SHP77 (cell line): ENCODE data around the gene ZC3H15.
A peak's percentile ranks its signal among the peaks of the same experiment; 100 is the strongest.
"Not testable (repeated sequence)": the region's sequence is repeated elsewhere in the genome, so short reads cannot be mapped to it uniquely, and the experiment has no call there.

Experiments used
- DNase-seq, 2 experiments: peaks; one replicate each; lab custom pipeline; 2025; lab: John Stamatoyannopoulos, UW

ZC3H15 gene

DNA sequence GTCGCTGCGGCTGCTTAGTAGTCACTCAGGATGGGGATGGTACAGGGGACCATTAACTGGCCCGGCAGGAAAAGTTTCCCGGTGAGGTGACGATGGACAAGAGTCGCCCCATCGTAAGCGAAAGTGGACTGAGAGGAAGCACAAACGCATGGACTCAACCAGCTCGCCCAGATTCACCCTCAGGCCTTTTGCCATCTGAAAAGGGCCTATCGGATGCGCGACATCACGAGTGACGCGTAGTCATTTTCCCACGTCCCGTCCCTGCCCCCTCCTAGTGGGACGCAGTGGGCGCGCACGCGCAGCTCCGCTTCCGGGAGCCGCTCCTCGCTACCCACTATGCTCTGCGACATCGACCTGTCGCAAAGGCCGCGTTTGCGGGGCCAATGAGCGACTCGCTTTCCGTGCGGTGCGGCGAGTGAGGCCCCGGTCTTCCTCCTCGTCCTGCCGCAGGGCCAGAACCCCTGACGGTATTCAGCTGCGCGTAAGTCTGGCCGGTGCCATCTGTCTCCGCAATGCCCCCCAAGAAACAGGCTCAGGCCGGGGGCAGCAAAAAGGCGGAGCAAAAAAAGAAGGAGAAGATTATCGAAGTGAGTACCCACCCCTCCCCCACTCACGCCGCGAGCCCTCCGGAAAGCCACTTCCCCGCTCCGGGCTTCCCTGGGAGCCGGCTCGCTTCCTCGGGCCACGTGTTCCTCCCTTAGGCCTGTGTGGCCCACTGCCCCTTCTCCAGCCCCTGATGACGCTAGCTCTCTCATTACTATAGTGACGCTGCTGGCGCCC is at the start of gene ZC3H15:
ZC3H15 (plus strand) TSS at position 390 of the 780 bp plus-strand sequence; CDS start at position 513, 123 bp downstream.
- peak; percentile 96 to 99 for DNase-seq

DNA sequence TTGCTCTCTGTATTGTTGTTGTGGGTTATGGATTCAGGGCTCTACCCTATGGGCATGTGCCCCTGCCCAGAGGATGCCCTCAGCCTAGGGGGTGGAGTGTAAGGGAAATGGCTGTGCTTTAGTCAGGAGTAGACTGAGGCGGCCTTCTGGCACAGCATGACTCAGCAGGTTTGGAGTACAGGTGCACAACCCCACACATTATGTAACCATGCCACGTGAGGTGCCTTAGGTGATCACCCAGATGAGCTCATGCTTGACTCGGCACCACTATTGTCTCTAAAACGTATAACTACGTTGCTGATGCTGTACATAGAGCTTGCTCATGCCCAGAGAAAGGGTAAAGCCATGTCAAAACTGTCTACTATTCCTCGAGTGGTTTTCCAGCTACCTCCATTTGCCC is 48.3 kb upstream of the ZC3H15 start:
- no peak for DNase-seq

DNA sequence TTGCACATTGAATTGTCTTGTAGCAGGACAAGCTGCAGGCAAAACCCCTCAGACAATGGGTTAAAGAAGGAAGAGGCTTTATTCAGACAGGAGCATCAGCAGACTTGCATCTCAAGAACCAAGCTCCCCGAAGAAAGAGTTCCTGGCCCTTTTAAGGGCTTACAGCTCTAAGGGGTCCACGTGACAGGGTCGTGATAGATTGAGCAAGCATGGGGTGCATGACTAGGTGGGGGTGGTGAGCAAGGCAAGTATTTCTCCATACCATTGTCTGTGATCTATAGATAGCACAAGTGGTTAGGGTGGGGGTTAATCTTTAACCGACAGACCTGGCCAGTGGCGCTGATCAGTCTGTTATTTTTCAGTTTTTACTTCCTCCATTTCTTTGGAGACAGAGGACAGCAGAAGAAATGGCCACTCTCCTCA is 46.4 kb upstream of the ZC3H15 start:
- not testable (repeated sequence) for DNase-seq

DNA sequence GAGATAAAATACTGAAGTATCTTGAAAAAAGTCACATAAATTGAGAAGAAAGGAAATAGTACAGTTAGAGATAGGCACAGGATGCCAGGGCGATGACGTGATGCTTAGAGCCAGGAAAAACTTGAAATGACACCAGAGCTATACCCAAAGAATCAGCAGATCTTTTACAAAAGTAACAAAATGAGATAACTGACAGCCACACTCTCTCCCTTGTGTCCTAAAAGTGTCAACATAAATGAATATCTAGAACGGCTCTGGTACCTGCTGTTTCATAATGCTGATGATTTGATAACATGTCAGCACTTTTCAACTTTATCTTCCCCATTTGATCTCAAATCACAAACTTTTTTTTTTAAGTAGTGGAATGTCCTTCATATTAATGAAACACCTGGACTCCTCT is 45.6 kb upstream of the ZC3H15 start:
- no peak for DNase-seq

DNA sequence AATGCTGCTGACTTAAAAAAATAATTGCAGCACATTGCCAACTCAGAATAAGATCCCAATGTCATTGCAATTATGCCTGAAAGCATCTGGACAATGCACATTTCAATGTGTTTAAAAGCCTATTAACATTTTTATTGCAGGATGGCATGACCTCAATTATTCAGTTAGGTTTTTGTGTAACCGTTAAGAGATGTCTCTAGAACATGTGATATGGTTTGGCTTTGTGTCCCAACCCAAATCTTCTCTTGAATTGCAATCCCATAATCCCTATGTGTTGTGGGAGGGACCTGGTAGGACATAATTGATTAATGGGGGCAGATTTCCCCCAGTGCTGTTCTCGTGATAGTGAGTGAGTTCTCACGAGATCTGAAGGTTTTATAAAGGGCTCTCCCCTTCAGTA is 43.2 kb upstream of the ZC3H15 start:
- no peak for DNase-seq

DNA sequence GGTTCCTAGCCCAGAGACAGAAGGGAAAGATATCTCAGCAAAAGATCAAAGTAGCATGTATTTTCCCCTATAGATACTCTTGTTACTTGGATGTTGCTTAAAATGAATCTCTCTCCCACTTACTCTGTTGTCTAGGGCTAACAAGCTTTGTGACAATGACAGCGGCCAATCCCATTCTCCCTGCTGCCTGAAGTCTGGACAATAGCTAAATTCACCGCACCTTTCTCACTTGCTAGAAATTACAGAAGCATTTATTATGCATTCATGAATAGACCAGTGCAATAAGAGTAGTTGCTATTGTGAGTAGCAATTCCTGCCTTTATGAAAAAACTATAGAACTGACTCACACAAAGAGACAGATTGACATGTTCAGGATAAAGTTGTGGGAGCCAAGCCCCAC is 42.2 kb upstream of the ZC3H15 start:
- no peak for DNase-seq

DNA sequence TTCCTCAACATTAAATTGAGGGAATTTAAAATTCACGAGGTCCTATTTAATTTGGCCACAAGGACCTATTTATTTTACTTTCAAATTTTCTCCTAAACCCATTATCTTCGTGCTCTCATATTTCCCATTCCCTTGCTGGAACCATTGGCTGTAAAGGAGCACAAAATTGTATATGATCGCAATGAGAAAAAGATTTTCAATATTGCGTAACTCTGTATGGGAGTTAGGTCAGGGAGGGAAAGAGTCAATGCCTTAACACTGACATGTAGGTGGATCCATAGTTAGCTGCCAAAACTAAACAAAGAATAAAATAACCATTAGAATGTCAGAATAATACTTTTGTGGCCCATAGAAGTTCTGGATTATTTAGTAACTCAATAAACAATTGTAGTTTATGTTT is 40.6 kb upstream of the ZC3H15 start:
- no peak for DNase-seq

DNA sequence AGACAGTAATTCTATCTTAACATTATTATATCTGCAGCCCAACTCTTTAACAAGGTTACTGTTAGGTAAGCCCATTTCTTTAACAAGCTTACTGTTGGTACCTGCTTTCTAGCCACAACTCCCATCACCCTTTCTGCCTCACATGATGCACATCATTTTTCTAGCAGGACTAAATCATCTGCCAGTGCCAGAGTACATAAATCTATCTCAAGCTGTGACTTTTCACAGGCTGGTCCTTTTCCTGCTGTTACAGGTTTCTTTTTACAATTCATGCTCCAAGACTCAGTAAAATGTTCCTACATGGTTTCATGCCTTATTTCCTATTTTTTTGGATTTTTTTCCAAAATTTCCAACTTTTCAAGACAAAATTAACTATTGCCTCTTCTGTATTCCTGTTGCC is 30.4 kb upstream of the ZC3H15 start:
- no peak for DNase-seq

DNA sequence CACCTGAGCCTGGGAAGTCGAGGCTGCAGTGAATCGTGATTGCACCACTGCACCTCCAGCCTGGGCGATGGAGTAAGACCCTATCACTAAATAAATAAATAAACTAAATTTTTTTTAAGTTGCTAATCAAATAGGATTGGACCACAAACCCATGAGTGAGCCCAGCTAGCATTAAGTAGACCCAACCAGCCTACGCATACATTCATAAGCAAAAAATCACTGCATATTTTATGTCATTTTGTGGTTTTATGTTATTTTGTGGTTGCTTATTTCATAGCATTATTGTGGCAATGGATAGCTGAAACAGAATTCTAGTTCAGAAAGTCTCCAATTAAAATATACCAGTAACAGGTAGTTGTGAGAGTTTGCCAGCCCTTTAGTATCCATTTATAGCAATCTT is 29.1 kb upstream of the ZC3H15 start:
- DNase-seq = no peak

DNA sequence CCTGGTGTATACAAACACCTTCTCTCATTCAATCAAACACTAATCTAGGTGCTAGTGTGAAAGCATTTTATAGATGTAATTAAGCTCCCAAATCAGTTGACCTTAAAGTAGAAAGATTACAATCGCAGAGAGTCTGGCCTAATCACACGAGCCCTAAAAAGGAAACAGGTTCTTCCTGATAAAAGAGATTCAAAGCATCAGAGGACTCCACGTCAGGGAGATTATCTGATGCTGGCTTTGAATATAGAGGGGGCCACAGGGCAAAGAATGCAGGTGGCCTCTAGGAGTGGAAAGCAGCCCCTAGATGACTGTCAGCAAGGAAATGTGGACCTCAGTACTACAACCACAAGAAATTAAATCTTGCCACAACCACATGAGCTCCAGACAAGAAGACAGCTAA is 28.2 kb upstream of the ZC3H15 start:
- DNase-seq = no peak

DNA sequence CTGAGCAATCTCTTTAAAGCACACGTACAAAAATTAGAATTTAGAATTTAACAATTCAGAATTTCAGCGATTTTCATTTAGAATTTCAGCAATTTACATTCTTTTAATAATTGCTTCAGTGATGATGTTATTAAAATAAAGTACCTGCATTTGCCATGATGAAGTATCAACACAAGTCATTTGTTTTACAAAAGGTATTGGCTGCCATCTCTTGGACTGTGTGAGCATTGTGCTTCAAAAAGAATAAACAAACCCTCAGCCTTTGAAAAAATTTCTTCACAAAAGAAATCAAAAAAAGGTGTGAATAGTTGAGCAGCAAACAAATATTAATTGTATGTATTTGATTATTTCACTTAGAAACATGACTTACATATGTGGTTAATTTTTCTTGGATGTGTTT is 27.1 kb upstream of the ZC3H15 start:
- peak in 1 of 2 experiments; percentile 2 for DNase-seq

DNA sequence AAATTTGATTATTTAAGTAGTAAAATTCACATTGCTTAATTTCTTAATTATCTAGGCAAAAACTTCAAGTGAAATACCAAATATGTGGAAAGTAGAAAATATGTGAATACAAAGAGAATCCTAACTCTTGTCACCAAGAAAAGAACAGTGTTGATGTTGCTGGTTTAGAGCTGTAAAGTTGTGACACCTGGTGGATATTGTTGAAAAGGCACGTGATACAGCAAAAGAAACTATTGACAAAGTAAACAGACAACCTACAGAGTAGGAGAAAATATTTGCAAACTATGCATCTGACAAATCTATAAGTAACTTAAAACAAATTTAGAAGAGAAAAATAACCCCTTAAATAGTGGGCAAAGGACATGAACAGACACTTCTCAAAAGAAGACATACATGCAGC is 25.6 kb upstream of the ZC3H15 start:
- peak in 1 of 2 experiments; percentile 19 for DNase-seq

DNA sequence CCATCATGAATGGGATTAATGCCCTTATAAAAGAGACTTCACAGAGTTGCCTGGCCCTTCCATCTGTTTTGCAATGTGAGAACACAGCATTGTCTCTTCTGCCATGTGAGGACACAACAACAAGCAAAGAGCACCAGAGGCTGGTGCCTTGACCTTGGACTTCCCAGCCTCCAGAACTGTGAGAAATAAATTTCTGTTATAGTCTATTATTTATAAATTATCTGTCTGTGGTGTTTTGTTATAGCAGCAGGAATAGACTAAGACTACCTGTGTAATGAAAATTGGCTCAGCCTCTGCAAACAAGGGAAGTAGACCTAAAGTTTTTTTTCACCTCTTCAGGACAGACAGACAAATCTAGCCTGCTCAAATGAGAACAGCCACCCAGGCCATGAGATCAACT is 19.3 kb upstream of the ZC3H15 start:
- no peak for DNase-seq

DNA sequence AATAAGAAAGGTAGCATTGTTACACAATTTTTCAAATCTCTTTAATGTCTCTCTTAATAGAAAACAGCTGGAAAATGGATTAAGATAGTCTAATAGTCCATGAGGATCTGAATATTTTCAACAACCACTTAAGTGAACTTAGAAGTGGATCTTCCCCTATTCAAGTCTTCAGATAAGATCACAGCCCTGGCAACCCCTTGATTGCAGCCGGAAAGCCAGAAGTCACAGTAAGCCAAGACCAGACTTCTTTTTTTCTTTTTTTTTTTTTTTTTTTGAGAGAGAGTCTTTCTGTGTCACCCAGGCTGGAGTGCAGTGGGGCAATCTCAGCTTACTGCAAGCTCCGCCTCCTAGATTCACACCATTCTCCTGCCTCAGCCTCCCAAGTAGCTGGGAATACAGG is 18.6 kb upstream of the ZC3H15 start:
- DNase-seq = no peak

DNA sequence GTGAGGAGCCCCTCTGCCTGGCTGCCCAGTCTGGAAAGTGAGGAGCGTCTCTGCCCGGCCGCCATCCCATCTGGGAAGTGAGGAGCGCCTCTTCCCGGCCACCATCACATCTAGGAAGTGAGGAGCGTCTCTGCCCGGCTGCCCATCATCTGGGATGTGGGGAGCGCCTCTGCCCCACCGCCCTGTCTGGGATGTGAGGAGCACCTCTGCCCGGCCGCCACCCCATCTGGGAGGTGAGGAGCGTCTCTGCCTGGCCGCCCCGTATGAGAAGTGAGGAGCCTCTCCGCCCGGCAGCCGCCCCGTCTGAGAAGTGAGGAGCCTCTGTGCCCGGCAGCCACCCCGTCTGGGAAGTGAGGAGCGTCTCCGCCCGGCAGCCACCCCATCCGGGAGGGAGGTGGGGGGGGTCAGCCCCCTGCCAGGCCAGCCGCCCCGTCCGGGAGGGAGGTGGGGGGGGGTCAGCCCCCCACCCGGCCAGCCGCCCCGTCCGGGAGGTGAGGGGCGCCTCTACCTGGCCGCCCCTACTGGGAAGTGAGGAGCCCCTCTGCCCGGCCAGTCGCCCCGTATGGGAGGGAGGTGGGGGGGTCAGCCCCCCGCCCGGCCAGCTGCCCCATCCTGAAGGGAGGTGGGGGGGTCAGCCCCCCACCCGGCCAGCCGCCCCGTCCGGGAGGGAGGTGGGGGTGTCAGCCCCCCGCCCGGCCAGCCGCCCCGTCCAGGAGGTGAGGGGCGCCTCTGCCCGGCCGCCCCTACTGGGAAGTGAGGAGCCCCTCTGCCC is 13.2 kb upstream of the ZC3H15 start:
- not testable (repeated sequence) for DNase-seq

DNA sequence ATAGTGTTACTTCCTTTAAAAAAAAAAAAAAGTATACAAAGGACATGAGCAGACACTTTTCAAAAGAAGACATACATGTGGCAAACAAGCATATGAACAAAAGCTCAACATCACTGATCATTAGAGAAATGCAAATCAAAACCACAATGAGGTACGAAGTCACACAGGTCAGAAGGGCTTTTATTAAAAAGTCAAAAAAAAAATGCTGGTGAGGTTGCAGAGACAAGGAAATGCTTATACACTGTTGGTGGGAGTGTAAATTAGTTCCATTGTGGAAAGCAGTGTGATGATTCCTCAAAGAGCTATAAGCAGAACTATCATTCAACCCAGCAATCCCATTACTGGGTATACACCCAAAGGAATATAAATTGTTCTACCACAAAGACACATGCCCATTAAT is 11.8 kb upstream of the ZC3H15 start:
- DNase-seq = not testable (repeated sequence)

DNA sequence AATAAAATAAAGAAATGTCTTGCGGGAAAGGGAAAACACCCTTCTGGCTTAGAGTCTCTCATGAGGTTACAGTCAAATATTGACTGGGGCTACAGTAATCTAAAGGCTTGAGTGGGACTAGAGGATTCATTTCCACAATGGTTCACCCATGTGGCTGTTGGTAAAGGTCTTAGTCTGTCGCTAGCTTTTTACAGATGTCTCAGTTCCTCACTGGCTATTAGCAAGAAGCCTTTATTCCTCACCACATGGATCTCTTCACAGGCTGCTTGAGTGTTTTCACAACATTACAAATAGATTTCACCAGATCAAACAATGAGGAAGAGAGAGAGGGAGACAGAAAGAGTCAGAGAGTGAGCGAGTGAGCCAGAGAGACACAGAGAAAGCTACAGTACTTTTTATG is 8.3 kb upstream of the ZC3H15 start:
- DNase-seq = no peak

DNA sequence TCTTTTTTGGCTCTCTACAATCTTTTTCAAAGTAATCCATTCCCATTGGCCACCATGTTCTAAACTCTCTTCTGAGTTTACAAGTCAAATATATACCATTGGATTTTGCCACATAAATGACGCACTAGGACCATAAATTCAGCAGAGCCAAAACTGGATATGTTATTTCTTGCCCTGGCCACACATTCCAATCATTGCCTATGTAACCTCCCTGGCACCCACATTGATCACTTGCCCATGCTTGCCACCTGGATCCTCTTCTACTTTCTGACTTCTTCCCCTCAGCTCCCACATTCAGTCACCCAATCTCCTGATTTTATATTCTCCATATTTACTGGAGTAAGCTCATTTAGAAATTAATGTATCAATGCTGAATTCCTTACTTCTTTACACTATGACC is 5.1 kb upstream of the ZC3H15 start:
- no peak for DNase-seq

DNA sequence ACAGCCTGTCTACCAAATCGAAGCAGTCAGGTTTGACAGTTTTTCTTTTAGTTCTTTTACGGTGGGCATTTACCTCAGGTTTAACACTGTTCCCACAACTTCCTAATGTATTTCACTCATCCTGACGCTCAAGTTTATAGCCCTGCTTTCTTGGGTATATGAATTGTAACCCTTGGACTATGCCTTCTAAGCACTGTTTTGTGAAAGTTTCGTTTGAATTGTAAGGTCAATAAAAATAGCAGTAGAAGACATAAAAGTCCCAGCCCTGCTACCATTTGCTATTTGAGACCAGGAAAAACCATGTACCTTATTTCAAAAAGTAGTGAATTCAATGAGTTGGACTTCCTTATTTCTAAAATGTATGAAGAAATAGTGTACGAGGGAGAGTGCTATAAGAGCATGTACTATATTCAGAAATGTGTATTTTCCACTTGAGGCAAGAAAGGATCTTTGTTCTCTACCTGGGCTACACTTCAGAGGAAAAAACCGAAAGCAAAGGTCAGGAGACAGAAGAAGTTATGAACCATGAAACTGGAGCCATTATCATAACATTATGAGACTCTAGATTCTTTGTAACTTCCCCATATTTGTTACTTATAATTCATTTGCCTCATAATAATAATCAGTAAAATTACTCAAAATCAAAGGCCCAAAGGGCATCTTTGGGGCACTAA is 1.9 kb upstream of the ZC3H15 start:
- DNase-seq = no peak

DNA sequence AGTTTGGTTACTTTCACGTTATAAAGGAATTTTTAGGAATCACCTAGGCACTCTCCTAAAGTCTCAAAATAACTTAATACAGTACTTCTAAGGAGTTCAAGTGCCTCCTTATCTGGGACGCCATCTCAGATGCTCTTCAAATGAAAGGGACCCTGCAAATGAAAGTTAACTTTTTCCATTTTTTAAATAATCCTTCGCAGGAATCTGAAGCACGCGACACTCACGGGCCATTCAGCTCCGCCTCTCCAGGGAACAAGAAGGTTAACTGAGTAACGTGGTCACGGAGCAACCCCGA is 537 bp upstream of the ZC3H15 start:
- DNase-seq = no peak

DNA sequence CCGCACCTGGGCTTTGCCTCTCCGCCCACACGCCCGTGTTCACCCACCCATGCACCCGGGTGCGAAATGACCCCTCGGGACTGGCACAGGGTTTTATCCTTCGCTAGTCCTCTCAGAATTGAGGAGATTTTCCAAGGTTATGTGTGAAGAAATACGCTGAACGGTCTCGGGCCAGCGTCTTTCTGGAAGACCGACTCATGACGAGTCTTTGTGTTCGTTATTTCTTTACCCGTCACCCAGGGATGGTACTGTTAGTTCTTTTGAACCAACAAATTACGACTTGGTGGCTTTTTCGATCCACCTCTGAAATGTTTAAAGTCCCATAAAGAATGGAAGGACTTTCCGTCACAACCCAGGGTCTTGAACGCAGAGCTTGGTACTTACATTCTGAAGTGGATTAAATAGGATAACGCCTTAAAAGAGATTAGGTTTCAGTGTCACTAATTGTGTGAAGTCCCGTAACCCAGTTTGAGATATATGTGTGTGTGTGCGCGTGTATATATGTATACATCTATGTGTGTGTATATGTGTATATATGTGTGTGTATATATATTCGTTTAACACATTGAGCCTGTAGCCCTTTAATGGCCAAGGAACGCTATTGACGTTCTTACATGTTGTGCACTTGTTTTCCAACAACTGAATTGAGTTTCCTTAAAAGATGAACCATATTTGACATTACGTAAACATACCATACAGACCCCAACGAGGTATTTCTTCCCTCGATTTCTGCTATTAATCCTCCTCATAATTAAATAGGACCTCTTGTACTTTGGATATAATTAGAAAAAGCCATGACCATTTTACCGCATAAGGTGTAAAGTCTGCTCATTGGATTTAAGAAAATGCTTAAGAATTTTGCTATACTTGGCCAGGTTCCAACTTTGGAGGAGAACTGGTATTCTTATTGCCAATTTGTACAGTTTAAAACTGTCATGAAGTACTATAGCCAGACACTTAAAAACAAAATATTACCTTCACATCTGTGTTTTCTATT is 889 bp downstream of the ZC3H15 start:
- peak in 1 of 2 experiments; percentile 24 for DNase-seq

DNA sequence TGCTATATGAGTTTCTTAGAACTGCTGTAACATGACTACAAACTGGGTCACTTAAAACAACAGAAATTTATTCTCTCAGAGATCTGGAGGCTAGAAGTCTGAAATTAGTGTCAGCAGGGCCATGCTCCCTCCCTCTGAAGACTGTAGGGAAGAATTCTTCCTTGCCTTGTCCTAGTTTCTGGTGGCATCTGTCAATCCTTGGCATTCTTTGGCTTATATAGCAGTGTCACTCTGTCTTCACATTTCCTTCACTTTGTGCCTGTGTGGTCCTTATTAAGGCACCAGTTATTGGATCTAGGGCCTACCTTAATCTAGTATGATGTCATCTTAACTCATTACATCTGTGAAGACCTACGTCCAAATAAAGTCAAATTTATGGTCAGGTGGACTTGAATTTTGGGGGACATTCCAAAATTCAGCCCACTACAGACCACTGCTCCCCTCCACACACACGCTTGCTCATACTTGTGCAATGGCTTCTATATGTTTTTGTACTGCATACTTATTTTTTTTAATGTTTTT is 7.6 kb downstream of the ZC3H15 start:
- no peak for DNase-seq
